GM08714 (cell line): Measurements from ENCODE around the gene GRIK4.
"Not testable (repeated sequence)": the region's sequence is repeated elsewhere in the genome, so short reads cannot be mapped to it uniquely, and the experiment has no call there.

Source experiments
- H3K4me3 ChIP-seq: fragments of 200-500 bp; sonication (Bioruptor generic); 2 replicates; pipeline ENCODE4 v1.5.1; 2014; ENCODE audit warnings: mild to moderate bottlenecking, low read length, inconsistent platforms
- ZNF274 ChIP-seq: IDR thresholded peaks from 2 replicates; pipeline ENCODE4 v1.6.1; 2012; ENCODE audit warnings: mild to moderate bottlenecking, low read depth, low read length

The GRIK4 gene

GRCh38 chr11:120577624-120578363, 66.2 kb downstream of the GRIK4 start:
- no peak overlapping the region for H3K4me3 ChIP-seq
- TF ChIP-seq ZNF274 = no peak

- no peak for TF ChIP-seq ZNF274
Observed at GRCh38 chr11:120578596-120579154, 67.1 kb downstream of the GRIK4 start.

GRCh38 chr11:120579611-120580031, 68.1 kb downstream of the GRIK4 start:
- H3K4me3 ChIP-seq = no peak overlapping the region
- no peak for TF ChIP-seq ZNF274

More at GRCh38 chr11:120578596-120579154, 67.1 kb downstream of the GRIK4 start:
- no peak overlapping the region for H3K4me3 ChIP-seq

GRCh38 chr11:120581313-120581712, 69.8 kb downstream of the GRIK4 start:
- TF ChIP-seq ZNF274 = no peak
- H3K4me3 ChIP-seq = no peak overlapping the region

GRCh38 chr11:120582535-120582934, 71.0 kb downstream of the GRIK4 start:
- not testable (repeated sequence) for H3K4me3 ChIP-seq

- TF ChIP-seq ZNF274 = no peak
- no peak overlapping the region for H3K4me3 ChIP-seq
Observed at GRCh38 chr11:120586072-120586471, 74.5 kb downstream of the GRIK4 start.

GRCh38 chr11:120586728-120587127, 75.2 kb downstream of the GRIK4 start:
- TF ChIP-seq ZNF274 = no peak
- no peak overlapping the region for H3K4me3 ChIP-seq

GRCh38 chr11:120587299-120587698, 75.8 kb downstream of the GRIK4 start:
- no peak for TF ChIP-seq ZNF274
- H3K4me3 ChIP-seq = no peak overlapping the region

GRCh38 chr11:120589376-120589775, 77.8 kb downstream of the GRIK4 start:
- H3K4me3 ChIP-seq = no peak overlapping the region
- no peak for TF ChIP-seq ZNF274

- TF ChIP-seq ZNF274 = no peak
- H3K4me3 ChIP-seq = no peak overlapping the region
Observed at GRCh38 chr11:120590472-120590871, 78.9 kb downstream of the GRIK4 start.

- H3K4me3 ChIP-seq = no peak overlapping the region
Observed at GRCh38 chr11:120594746-120595145, 83.2 kb downstream of the GRIK4 start.

GRCh38 chr11:120595557-120595956, 84.0 kb downstream of the GRIK4 start:
- no peak for TF ChIP-seq ZNF274
- no peak overlapping the region for H3K4me3 ChIP-seq

More at GRCh38 chr11:120594746-120595145, 83.2 kb downstream of the GRIK4 start:
- TF ChIP-seq ZNF274 = no peak

GRCh38 chr11:120597250-120598215, 86.0 kb downstream of the GRIK4 start:
- no peak for TF ChIP-seq ZNF274
- no peak overlapping the region for H3K4me3 ChIP-seq

GRCh38 chr11:120598517-120599257, 87.1 kb downstream of the GRIK4 start:
- no peak for TF ChIP-seq ZNF274
- no peak overlapping the region for H3K4me3 ChIP-seq
